ENCODE results near the gene CHRM4. TPM values are rescaled to one million over a fixed set of nuclear protein-coding genes. Genes with fewer than 3 reads are reported as not detected.

The CHRM4 gene
- total RNA-seq, 1 experiment from 2014 or later = 1.1 TPM

- 0 out of 4 replicates have a peak, but pooled peaks cover 0 to 2% of the 10 kb centered on the region in 2 experiments for H3K36me3 ChIP-seq (ENCODE audit: control insufficient read depth in 1 of 2, insufficient read depth in 2 of 2, low read length in 2 of 2)
- no TSS peak for BruUV-seq (replicated peaks)
Observed at GRCh38 chr11:46353698-46354097, 37.9 kb downstream of the CHRM4 start.

More at GRCh38 chr11:46353698-46354097, 37.9 kb downstream of the CHRM4 start:
- Histone ChIP-seq H3K79me2 (ENCODE audit: insufficient read depth, low read length) (peaks cover 89% of the 10 kb centered on the region), H4K20me1 (ENCODE audit: insufficient read depth) (peaks cover 7% of the 10 kb centered on the region; the same call in 1 of the 2 replicates), H3K9ac (ENCODE audit: low read length) (no peak overlapping the region), H3K4me1 (ENCODE audit: control insufficient read depth in 1 of 2, insufficient read depth in 2 of 2, low read length in 2 of 2) (peaks cover 6 to 22% of the 10 kb centered on the region in 2 experiments; a peak in 3 of 4 replicates), H3K9me2 (ENCODE audit: insufficient read depth) (no peaks in the 10 kb centered on the region), H3K9me3 (ENCODE audit: control insufficient read depth in 1 of 2, insufficient read depth in 1 of 2, low read depth in 1 of 2, low read length in 2 of 2) (no peaks in the 10 kb centered on the region), H2AFZ (ENCODE audit: low read depth, low read length, poor library complexity, severe bottlenecking) (no peak overlapping the region), H3K27me3 (ENCODE audit: insufficient read depth, low read length) (no peaks in the 10 kb centered on the region), H3K4me2 (ENCODE audit: low read length) (no peak overlapping the region), H3K27ac (ENCODE audit: low read depth, low read length) (no peak overlapping the region), H3K4me3 (replicated peaks in 1 of 2; ENCODE audit: low read depth in 1 of 2, low read length in 2 of 2) (no peak overlapping the region)
- intact Hi-C loops (cut with micrococcal nuclease) = no loop called here
- POLR2A ChIA-PET = no interaction called here
- TF ChIP-seq ELF1 (IDR thresholded peaks at IDR 0.05; ENCODE audit: borderline replicate concordance, low read depth) (no peak), ZNF274 (IDR thresholded peaks at IDR 0.05; ENCODE audit: low read depth, low read length) (no peak), EZH2 (IDR thresholded peaks at IDR 0.05) (no peak), MAX (IDR thresholded peaks at IDR 0.05) (no peak), SP1 (IDR thresholded peaks at IDR 0.05; ENCODE audit: low read depth) (no peak), POLR2A (IDR thresholded peaks at IDR 0.05; ENCODE audit: borderline replicate concordance, extremely low read depth, insufficient read depth, insufficient read length) (no peak), TCF7L2 (IDR thresholded peaks at IDR 0.05; ENCODE audit: borderline replicate concordance, extremely low read depth, insufficient read depth, insufficient read length) (no peak), ZBTB33 (IDR thresholded peaks at IDR 0.05; ENCODE audit: extremely low read depth, insufficient replicate concordance, low read length) (no peak), CEBPB (IDR thresholded peaks at IDR 0.05; ENCODE audit: low read depth) (no peak), EZH2phosphoT487 (IDR thresholded peaks at IDR 0.05; ENCODE audit: borderline replicate concordance) (no peak), REST (IDR thresholded peaks at IDR 0.05; ENCODE audit: low read depth) (no peak), ATF3 (IDR thresholded peaks at IDR 0.05) (no peak), YY1 (IDR thresholded peaks at IDR 0.05; ENCODE audit: extremely low read depth, insufficient replicate concordance, low read depth, low read length) (no peak), CTCF (IDR thresholded peaks at IDR 0.05 in 2 of 3, conservative IDR thresholded peaks at IDR 0.05 in 1 of 3; ENCODE audit: borderline replicate concordance in 1 of 3, insufficient read depth in 1 of 3, low read depth in 2 of 3, low read length in 2 of 3) (no peak), ZFX (IDR thresholded peaks at IDR 0.05) (no peak), CBX3 (IDR thresholded peaks at IDR 0.05; ENCODE audit: low read depth) (no peak), SIN3A (IDR thresholded peaks at IDR 0.05; ENCODE audit: low read depth) (no peak), RAD21 (IDR thresholded peaks at IDR 0.05; ENCODE audit: low read depth) (no peak)
- CTCF ChIA-PET = interaction anchor here (1.1 to 1.6 kb wide), 3 partner anchors 10 to 30 kb away, joined by 3 read pairs; no protein-coding TSS in a partner anchor
- no peak for ATAC-seq
- no peak for DNase-seq (ENCODE audit: low read depth, low spot score)
- RAD21 ChIA-PET (ENCODE audit: low non-redundant PET in 1 of 2, low total read pairs in 2 of 2, uncharacterized antibody in 2 of 2, unreplicated experiment in 2 of 2) = no interaction called here

All from HCT116 (cell line).